ENCODE results near the gene CCDC183.

CCDC183 gene

GRCh38 chr9:136796238-136796774 lies at the start of gene CCDC183:
TSS of gene CCDC183 (plus strand) at chr9:136796338. CDS start at chr9:136796398, 60 bp downstream.
- peaks cover 16% of the 10 kb centered on the region for H3K27me3 ChIP-seq (ENCODE audit: control insufficient read depth, insufficient read depth, low read length)
- H3K4me3 ChIP-seq (ENCODE audit: low read depth, low read length): no peak within 1 kb of the TSS; the same call in 1 of the 2 replicates
- peaks cover 6% of the 10 kb centered on the region; the same call in 1 of the 2 replicates for H3K36me3 ChIP-seq (ENCODE audit: control insufficient read depth, insufficient read depth, low read length)
- H3K9ac ChIP-seq (ENCODE audit: low read length): peak within 1 kb of the TSS; percentile 66
- no peaks in the 10 kb centered on the region for H3K9me3 ChIP-seq (ENCODE audit: control insufficient read depth, insufficient read depth, low read depth, low read length)
- H3K4me1 ChIP-seq (ENCODE audit: control insufficient read depth, insufficient read depth, low read length): peaks cover 38% of the 10 kb centered on the region
- peak within 1 kb of the TSS; percentile 32; the same call in 1 of the 2 replicates for H3K27ac ChIP-seq (ENCODE audit: low read depth, low read length)

DNA sequence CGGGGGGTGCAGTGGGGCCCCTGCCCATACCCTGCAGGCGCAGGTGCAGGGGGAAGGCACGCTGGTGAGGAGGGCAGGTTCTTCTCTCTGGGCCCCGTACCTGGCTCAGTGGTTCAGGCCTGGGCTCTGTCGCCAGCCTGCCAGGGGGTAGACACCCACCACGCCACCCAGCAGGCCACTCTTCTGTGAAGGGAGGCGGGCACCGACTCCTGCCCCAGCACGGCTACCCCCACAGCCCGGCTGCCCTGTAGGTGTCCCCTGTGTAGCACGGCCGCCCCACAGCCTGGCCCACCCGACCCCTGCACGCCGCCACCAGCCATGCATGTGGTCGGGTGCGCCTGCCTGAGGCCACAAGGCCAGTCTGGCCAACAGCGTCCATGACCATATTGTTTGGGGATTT lies 49.5 kb upstream of the CCDC183 start:
- Histone ChIP-seq H3K27ac (ENCODE audit: low read depth, low read length) (no peak overlapping the region), H3K27me3 (ENCODE audit: control insufficient read depth, insufficient read depth, low read length) (no peaks in the 10 kb centered on the region; the same call in 1 of the 2 replicates), H3K9me3 (ENCODE audit: control insufficient read depth, insufficient read depth, low read depth, low read length) (peaks cover 6% of the 10 kb centered on the region; the same call in 1 of the 2 replicates), H3K4me3 (ENCODE audit: low read depth, low read length) (no peak overlapping the region), H3K9ac (ENCODE audit: low read length) (no peak overlapping the region), H3K4me1 (ENCODE audit: control insufficient read depth, insufficient read depth, low read length) (peaks cover 3% of the 10 kb centered on the region; the same call in 1 of the 2 replicates), H3K36me3 (ENCODE audit: control insufficient read depth, insufficient read depth, low read length) (no peaks in the 10 kb centered on the region)

DNA sequence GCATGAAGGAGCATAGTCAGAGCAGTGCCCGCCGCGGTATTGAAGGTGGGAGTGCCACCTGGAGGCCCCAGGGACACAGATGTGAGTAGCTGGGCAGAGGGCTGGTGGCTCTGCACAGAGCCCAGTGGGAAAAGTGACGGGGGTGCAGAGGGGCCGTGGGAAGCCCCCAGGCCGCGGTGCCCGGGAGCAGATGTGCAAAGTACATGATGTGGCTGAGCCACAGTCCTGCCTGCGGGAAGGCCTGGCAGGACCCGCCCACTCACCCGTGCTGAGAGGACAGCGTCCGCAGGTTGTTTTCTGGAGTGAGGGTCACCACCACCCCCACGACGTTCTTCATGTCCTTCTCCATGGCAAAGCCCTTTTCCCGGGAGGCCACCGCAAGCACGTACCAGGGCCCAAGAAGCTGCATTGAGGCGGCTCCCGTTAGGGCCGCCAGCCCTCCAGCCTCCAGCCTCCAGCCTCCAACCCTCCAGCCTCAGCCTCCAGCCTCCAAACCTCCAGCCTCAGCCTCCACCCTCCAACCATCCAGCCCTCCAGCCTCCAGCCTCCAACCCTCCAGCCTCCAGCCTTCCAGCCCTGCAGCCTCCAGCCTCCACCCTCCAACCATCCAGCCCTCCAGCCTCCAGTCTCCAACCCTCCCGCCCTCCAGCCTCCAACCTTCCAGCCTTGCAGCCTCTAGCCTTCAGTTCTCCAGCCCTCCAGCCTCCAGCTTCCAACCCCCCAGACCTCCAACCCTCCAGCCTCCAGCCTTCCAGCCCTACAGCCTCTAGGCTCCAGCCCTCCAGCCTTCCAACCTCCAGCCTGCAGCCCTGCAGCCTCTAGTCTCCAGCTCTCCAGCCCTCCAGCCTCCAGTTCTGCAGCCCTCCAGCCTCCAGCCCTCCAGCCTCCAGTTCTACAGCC lies 48.7 kb upstream of the CCDC183 start:
- Histone ChIP-seq H3K27ac (ENCODE audit: low read depth, low read length) (no peak overlapping the region), H3K9me3 (ENCODE audit: control insufficient read depth, insufficient read depth, low read depth, low read length) (peaks cover 13% of the 10 kb centered on the region), H3K4me1 (ENCODE audit: control insufficient read depth, insufficient read depth, low read length) (peaks cover 3% of the 10 kb centered on the region; the same call in 1 of the 2 replicates), H3K9ac (ENCODE audit: low read length) (no peak overlapping the region), H3K4me3 (ENCODE audit: low read depth, low read length) (no peak overlapping the region), H3K27me3 (ENCODE audit: control insufficient read depth, insufficient read depth, low read length) (no peaks in the 10 kb centered on the region), H3K36me3 (ENCODE audit: control insufficient read depth, insufficient read depth, low read length) (no peaks in the 10 kb centered on the region)

DNA sequence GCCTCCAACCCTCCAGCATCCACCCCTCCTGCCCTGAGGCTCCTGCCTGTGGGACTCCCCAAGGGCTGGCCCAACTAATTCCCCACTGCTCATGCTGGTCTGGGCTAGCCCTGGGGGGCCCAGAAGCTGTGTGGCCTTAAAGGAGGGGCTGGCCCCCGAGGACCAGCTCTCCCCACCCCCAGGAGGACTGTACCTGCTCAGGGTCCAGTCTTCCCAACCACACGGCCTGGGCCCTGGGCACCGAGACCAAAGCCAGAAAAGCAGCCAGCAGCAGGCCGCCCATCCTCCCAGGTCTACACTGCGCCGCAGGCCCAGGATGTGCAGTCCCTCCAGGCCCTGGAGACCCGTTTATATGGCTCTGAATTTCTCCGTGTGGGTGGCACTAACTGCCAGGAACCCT lies 47.9 kb upstream of the CCDC183 start, which contains the start of gene LCN6:
Gene LCN6 (minus strand): TSS at position 325 of the 400 bp plus-strand sequence. CDS start 42 bp downstream, at position 283.
- Histone ChIP-seq H3K27ac (ENCODE audit: low read depth, low read length) (no peak within 1 kb of the TSS), H3K36me3 (ENCODE audit: control insufficient read depth, insufficient read depth, low read length) (no peaks in the 10 kb centered on the region), H3K9me3 (ENCODE audit: control insufficient read depth, insufficient read depth, low read depth, low read length) (peaks cover 14% of the 10 kb centered on the region), H3K27me3 (ENCODE audit: control insufficient read depth, insufficient read depth, low read length) (no peaks in the 10 kb centered on the region), H3K4me1 (ENCODE audit: control insufficient read depth, insufficient read depth, low read length) (no peaks in the 10 kb centered on the region), H3K9ac (ENCODE audit: low read length) (no peak within 1 kb of the TSS), H3K4me3 (ENCODE audit: low read depth, low read length) (no peak within 1 kb of the TSS)

- Histone ChIP-seq H3K4me3 (ENCODE audit: low read depth, low read length) (no peak overlapping the region), H3K27ac (ENCODE audit: low read depth, low read length) (no peak overlapping the region), H3K4me1 (ENCODE audit: control insufficient read depth, insufficient read depth, low read length) (no peaks in the 10 kb centered on the region), H3K9me3 (ENCODE audit: control insufficient read depth, insufficient read depth, low read depth, low read length) (peaks cover 14% of the 10 kb centered on the region), H3K27me3 (ENCODE audit: control insufficient read depth, insufficient read depth, low read length) (no peaks in the 10 kb centered on the region), H3K36me3 (ENCODE audit: control insufficient read depth, insufficient read depth, low read length) (no peaks in the 10 kb centered on the region), H3K9ac (ENCODE audit: low read length) (no peak overlapping the region)
Observed at GRCh38 chr9:136748666-136749611, 47.2 kb upstream of the CCDC183 start.

- H3K4me3 ChIP-seq (ENCODE audit: low read depth, low read length): no peak overlapping the region
- H3K36me3 ChIP-seq (ENCODE audit: control insufficient read depth, insufficient read depth, low read length): no peaks in the 10 kb centered on the region
- no peak overlapping the region for H3K9ac ChIP-seq (ENCODE audit: low read length)
- H3K9me3 ChIP-seq (ENCODE audit: control insufficient read depth, insufficient read depth, low read depth, low read length): peaks cover 17% of the 10 kb centered on the region
- no peaks in the 10 kb centered on the region for H3K27me3 ChIP-seq (ENCODE audit: control insufficient read depth, insufficient read depth, low read length)
- peaks cover 3% of the 10 kb centered on the region; the same call in 1 of the 2 replicates for H3K4me1 ChIP-seq (ENCODE audit: control insufficient read depth, insufficient read depth, low read length)
- no peak overlapping the region for H3K27ac ChIP-seq (ENCODE audit: low read depth, low read length)
Observed at GRCh38 chr9:136750526-136750925, 45.6 kb upstream of the CCDC183 start.

- Histone ChIP-seq H3K4me1 (ENCODE audit: control insufficient read depth, insufficient read depth, low read length) (peaks cover 3% of the 10 kb centered on the region; the same call in 1 of the 2 replicates), H3K27ac (ENCODE audit: low read depth, low read length) (no peak overlapping the region), H3K9me3 (ENCODE audit: control insufficient read depth, insufficient read depth, low read depth, low read length) (peaks cover 24% of the 10 kb centered on the region), H3K4me3 (ENCODE audit: low read depth, low read length) (no peak overlapping the region), H3K36me3 (ENCODE audit: control insufficient read depth, insufficient read depth, low read length) (no peaks in the 10 kb centered on the region), H3K27me3 (ENCODE audit: control insufficient read depth, insufficient read depth, low read length) (no peaks in the 10 kb centered on the region), H3K9ac (ENCODE audit: low read length) (no peak overlapping the region)
Observed at GRCh38 chr9:136751244-136751643, 44.9 kb upstream of the CCDC183 start.

DNA sequence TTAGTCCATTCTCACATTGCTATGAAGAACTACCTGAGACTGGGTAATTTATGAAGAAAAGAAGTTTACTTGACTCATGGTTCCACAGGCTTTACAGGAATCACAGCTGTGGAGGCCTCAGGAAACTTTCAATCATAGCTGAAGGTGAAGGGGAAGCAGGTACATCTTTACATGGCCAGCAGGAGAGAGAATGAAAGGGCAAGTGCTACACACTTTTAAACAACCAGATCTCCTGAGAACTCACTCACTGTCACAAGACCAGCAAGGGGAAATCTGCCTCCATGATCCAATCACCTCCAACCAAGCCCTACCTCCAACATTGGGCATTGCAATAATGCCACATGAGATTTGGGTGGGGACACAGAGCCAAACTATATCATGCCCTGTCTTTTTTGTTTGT lies 44.3 kb upstream of the CCDC183 start:
- H3K4me1 ChIP-seq (ENCODE audit: control insufficient read depth, insufficient read depth, low read length): peaks cover 3% of the 10 kb centered on the region; the same call in 1 of the 2 replicates
- H3K36me3 ChIP-seq (ENCODE audit: control insufficient read depth, insufficient read depth, low read length): no peaks in the 10 kb centered on the region
- peaks cover 25% of the 10 kb centered on the region for H3K9me3 ChIP-seq (ENCODE audit: control insufficient read depth, insufficient read depth, low read depth, low read length)
- H3K27ac ChIP-seq (ENCODE audit: low read depth, low read length): no peak overlapping the region
- no peak overlapping the region for H3K4me3 ChIP-seq (ENCODE audit: low read depth, low read length)
- no peaks in the 10 kb centered on the region for H3K27me3 ChIP-seq (ENCODE audit: control insufficient read depth, insufficient read depth, low read length)
- H3K9ac ChIP-seq (ENCODE audit: low read length): no peak overlapping the region

- Histone ChIP-seq H3K9ac (ENCODE audit: low read length) (no peak overlapping the region), H3K27ac (ENCODE audit: low read depth, low read length) (no peak overlapping the region), H3K9me3 (ENCODE audit: control insufficient read depth, insufficient read depth, low read depth, low read length) (peaks cover 25% of the 10 kb centered on the region), H3K4me1 (ENCODE audit: control insufficient read depth, insufficient read depth, low read length) (peaks cover 3% of the 10 kb centered on the region; the same call in 1 of the 2 replicates), H3K27me3 (ENCODE audit: control insufficient read depth, insufficient read depth, low read length) (no peaks in the 10 kb centered on the region), H3K36me3 (ENCODE audit: control insufficient read depth, insufficient read depth, low read length) (no peaks in the 10 kb centered on the region), H3K4me3 (ENCODE audit: low read depth, low read length) (no peak overlapping the region)
Observed at GRCh38 chr9:136753371-136754058, 42.6 kb upstream of the CCDC183 start.

- Histone ChIP-seq H3K9me3 (ENCODE audit: control insufficient read depth, insufficient read depth, low read depth, low read length) (peaks cover 25% of the 10 kb centered on the region), H3K27me3 (ENCODE audit: control insufficient read depth, insufficient read depth, low read length) (no peaks in the 10 kb centered on the region), H3K36me3 (ENCODE audit: control insufficient read depth, insufficient read depth, low read length) (no peaks in the 10 kb centered on the region), H3K4me1 (ENCODE audit: control insufficient read depth, insufficient read depth, low read length) (peaks cover 3% of the 10 kb centered on the region; the same call in 1 of the 2 replicates), H3K27ac (ENCODE audit: low read depth, low read length) (no peak overlapping the region), H3K4me3 (ENCODE audit: low read depth, low read length) (no peak overlapping the region), H3K9ac (ENCODE audit: low read length) (no peak overlapping the region)
Observed at GRCh38 chr9:136754059-136754572, 42.0 kb upstream of the CCDC183 start.

All from HUES6 (cell line).